ENCODE data around the gene PNPLA5. TPM values are rescaled to one million over a fixed set of nuclear protein-coding genes. Genes with fewer than 3 reads are reported as not detected.

The PNPLA5 gene
- total and polyA plus RNA-seq, 10 donors: not detected

DNA sequence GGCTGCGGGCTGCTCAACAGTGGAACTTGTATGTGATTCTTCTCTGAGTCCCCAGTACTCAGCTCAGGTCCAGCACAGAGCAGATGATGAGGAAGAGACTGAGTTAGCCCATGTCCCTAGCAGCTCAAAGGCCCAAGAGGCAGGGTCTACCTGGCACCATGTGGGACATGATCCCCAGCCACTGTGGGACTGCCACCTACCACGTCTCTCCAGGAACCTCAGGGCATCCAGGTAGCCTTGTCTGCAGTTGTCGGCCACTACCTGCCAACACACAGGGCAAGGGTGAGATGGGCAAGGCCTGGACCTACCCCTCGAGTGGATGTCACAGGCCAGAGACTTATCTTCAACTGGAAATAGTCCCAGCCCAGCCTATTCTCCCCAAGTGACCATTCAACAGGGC, 4.4 kb downstream of the PNPLA5 start:
- Histone ChIP-seq H3K4me1 (peaks cover 3 to 24% (median 16%) of the 10 kb centered on the region in 6 donors), H3K9me3 (no peaks in the 10 kb centered on the region), H3K36me3 (no peaks in the 10 kb centered on the region), H3K4me3 (no peak overlapping the region), H3K27me3 (replicated peaks in 1 of 7) (peaks cover 0 to 92% (median 38%) of the 10 kb centered on the region in 7 donors), H3K27ac (no peak overlapping the region)
- no peak for DNase-seq
- WGBS, 5 donors: 56 to 100% (median 73%) methylated on average over 1 to 4 of the region's 4 CpGs
- intact Hi-C loops (cut with DNase I; ENCODE audit: low total_unique reads): loop anchor here (10.0 kb wide), 1 partner anchor 493 kb away; no protein-coding TSS in a partner anchor
- TF ChIP-seq POLR2AphosphoS5 (IDR thresholded peaks at IDR 0.05): no peak
- no peak for TF ChIP-seq POLR2A (IDR thresholded peaks at IDR 0.05)
- TF ChIP-seq CTCF (IDR thresholded peaks at IDR 0.05 in 8 of 11, conservative IDR thresholded peaks at IDR 0.05 in 3 of 11): no peak

- 59 to 81% (median 67%) methylated on average over 8 of the region's 8 CpGs for WGBS, 5 donors
- peaks cover 0 to 90% (median 27%) of the 10 kb centered on the region in 7 donors for H3K27me3 ChIP-seq (replicated peaks in 1 of 7)
- intact Hi-C loops (cut with DNase I; ENCODE audit: low total_unique reads): loop anchor here (10.0 kb wide), 1 partner anchor 491 kb away; no protein-coding TSS in a partner anchor
- H3K4me3 ChIP-seq: no peak overlapping the region
- DNase-seq: no peak
- no peaks in the 10 kb centered on the region for H3K9me3 ChIP-seq
- no peak overlapping the region for H3K27ac ChIP-seq
- peaks cover 2 to 16% (median 8%) of the 10 kb centered on the region in 6 donors for H3K4me1 ChIP-seq
- no peak for TF ChIP-seq POLR2AphosphoS5 (IDR thresholded peaks at IDR 0.05)
- TF ChIP-seq POLR2A (IDR thresholded peaks at IDR 0.05): no peak
- TF ChIP-seq CTCF (IDR thresholded peaks at IDR 0.05 in 8 of 11, conservative IDR thresholded peaks at IDR 0.05 in 3 of 11): no peak
- no peaks in the 10 kb centered on the region for H3K36me3 ChIP-seq
Observed at GRCh38 chr22:43886231-43886630, 5.6 kb downstream of the PNPLA5 start.

GRCh38 chr22:43885786-43886185, 6.0 kb downstream of the PNPLA5 start:
- 88 to 91% (median 91%) methylated on average over 6 of the region's 6 CpGs for WGBS, 5 donors
- intact Hi-C loops (cut with DNase I; ENCODE audit: low total_unique reads): loop anchor here (10.0 kb wide), 1 partner anchor 491 kb away; no protein-coding TSS in a partner anchor

GRCh38 chr22:43885319-43885671, 6.5 kb downstream of the PNPLA5 start:
- no peaks in the 10 kb centered on the region for H3K36me3 ChIP-seq
- DNase-seq: no peak
- TF ChIP-seq POLR2AphosphoS5 (IDR thresholded peaks at IDR 0.05) (no peak), CTCF (IDR thresholded peaks at IDR 0.05 in 8 of 11, conservative IDR thresholded peaks at IDR 0.05 in 3 of 11) (peak in 2 of 11 experiments; percentile 8 to 30)
- peaks cover 0 to 90% (median 23%) of the 10 kb centered on the region in 7 donors for H3K27me3 ChIP-seq (replicated peaks in 1 of 7)
- no peak overlapping the region for H3K27ac ChIP-seq
- intact Hi-C loops (cut with DNase I; ENCODE audit: low total_unique reads): loop anchor here (10.0 kb wide), 1 partner anchor 490 kb away; no protein-coding TSS in a partner anchor
- H3K4me3 ChIP-seq: no peak overlapping the region
- WGBS, 5 donors: 64 to 70% (median 69%) methylated on average over 7 of the region's 7 CpGs
- H3K4me1 ChIP-seq: peaks cover 0 to 10% (median 6%) of the 10 kb centered on the region in 6 donors
- H3K9me3 ChIP-seq: no peaks in the 10 kb centered on the region

More at GRCh38 chr22:43885786-43886185, 6.0 kb downstream of the PNPLA5 start:
- H3K9me3 ChIP-seq: no peaks in the 10 kb centered on the region
- TF ChIP-seq POLR2A (IDR thresholded peaks at IDR 0.05): no peak
- no peak for DNase-seq
- peaks cover 0 to 11% (median 6%) of the 10 kb centered on the region in 6 donors for H3K4me1 ChIP-seq
- H3K27ac ChIP-seq: no peak overlapping the region
- no peaks in the 10 kb centered on the region for H3K36me3 ChIP-seq
- no peak overlapping the region for H3K4me3 ChIP-seq
- H3K27me3 ChIP-seq (replicated peaks in 1 of 7): peaks cover 0 to 90% (median 25%) of the 10 kb centered on the region in 7 donors
